GM19023 (cell line): ENCODE data around the gene ETFB.

ENCODE experiments used
- ATAC-seq: cut with Tn5 transposase; IDR thresholded peaks from one replicate; pipeline ENCODE4 v1.9.1; 2021; ENCODE audit warnings: mild to moderate bottlenecking, moderate library complexity; ENCODE audit not compliant: unreplicated experiment

The ETFB gene

DNA sequence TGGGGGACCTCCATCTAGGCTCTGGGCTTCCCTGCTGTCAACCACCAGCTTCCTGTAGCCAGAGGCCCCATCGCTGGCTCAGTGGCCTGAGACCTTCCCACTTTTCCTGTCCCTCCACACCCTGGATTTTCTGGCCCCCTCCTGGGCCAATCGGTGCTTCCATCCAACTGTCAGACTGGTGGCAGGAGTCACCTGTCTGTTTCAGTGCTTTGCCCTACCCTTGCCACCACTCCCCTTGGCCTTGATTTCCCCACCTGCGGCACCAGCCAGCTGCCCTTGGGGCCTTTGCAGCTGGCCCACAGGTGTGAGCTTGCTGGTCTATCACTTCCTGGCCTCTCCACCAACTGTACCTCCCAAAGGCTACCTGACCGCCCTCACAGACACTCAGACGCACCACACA, 36.8 kb downstream of the ETFB start:
- no peak for ATAC-seq

DNA sequence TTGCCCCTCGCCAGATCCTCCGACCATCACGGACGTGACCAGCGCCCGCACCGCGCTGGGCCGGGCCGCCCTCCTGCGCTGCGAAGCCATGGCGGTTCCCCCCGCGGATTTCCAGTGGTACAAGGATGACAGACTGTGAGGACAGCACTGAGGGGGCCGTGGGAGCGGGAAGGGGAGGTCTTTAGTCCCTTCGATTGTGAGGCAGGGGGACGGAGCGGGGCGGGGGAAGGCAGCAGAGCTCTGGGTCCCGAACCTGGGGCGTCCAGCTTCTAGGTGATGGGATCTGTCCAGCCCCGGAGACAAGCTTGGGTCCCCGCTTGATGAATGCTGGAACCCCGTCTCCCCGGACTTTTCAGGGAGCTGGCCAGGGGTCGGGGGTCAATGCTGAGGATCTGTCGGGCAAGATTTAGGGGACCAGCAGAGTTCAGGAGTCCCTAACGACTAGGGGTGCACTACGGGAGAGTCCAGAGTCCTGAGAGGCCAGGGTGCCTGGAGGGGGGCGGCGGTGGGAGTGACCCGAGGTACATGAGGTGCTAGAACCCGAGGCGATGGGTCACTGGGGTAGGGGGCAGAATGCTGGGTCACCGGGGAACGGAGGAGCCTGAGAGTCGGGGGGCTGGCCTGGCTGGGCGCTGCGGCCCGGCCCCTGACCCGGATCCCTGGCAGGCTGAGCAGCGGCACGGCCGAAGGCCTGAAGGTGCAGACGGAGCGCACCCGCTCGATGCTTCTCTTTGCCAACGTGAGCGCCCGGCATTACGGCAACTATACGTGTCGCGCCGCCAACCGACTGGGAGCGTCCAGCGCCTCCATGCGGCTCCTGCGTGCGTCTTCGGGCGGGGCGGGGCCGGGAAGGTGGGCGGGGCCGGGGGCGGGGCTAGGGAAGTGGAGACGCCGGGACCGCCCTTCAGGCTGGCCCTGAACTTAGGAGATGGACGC, 38.9 kb downstream of the ETFB start:
- ATAC-seq = no peak

DNA sequence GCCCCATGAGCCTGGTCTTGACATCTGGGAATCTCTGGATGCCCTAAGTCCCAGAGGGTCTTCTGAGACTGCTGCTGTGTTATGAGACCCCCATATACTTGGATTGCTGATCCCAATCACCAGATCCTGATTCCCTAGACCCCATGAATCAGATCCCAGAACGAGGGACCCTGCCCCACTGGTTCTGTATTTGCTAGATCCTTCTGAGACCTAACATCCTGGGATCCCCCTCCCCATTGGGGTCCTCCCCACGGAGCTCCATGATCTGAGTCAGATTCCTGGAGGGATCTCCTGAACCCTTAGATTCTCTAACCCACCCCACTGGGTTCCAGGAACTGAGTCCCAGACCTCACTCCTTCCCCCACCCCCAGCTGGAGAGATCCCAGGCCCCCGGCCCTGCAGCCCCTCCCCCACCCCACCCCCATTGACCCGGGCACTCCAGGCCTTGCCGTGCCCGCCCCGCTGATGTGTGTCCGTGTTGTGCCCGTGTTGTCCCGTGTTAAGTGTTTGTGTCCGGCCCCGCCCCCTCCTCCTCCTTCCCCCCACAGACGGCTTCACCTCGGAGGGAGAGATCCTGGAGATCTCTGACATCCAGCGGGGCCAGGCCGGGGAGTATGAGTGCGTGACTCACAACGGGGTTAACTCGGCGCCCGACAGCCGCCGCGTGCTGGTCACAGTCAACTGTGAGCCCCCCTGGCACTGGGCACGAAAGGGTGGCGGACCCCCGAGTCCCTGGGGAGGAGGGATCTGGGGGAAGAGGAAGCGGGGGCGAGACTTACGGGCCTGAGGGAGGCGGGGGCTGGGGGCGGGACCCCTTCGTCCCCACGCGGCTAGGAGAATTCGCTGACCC, 39.7 kb downstream of the ETFB start:
- no peak for ATAC-seq

DNA sequence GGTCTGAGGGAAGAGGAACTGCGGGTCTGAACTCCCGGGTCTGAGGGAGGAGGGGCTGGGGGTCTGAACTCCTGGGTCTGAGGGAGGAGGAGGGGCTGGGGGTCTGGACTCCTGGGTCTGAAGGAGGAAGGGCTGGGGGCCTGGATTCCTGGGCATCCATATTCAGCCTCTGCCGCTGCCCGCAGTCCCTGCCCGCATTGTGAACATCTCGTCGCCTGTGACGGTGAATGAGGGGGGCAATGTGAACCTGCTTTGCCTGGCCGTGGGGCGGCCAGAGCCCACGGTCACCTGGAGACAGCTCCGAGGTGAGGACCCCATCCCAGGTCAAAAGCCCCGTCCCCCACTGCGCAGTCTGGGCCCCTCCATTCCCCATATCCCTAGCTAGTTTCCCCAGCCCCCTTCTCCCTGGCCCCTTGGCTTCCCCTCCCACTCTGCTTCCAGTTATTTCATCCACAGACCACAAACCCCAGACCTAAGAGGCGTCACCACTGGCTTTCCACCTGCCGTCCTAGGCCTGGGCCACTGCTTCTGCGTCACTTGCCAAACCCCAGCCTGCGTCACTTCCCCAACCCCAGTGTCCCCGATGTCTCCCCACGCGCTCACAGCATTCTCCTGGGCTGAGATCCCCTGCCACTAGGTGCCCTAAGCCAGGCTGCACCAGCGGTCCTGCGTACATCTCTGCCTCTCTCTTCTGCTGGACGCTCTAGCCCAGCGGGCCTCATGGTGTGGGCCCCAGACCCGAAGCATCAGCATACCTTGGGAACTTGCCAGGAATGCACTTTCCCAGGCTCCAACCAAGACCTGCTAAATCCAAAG, 40.8 kb downstream of the ETFB start:
- ATAC-seq = no peak

DNA sequence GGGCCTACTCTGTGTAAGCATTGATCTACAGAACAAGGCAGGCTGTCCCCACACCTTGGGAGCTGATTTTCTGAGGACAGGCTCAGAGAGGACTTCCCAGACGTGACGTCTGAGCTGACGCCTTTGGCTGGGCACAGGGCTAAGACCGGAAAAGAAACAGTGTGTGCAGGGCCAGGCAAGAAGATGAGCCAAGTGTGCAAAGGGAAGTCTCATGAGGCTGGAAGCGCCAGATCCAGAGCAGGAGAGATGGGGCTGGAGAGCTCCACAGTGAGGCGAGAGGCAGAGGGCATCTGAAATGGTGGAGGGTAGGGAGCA, 42.1 kb downstream of the ETFB start:
- no peak for ATAC-seq

DNA sequence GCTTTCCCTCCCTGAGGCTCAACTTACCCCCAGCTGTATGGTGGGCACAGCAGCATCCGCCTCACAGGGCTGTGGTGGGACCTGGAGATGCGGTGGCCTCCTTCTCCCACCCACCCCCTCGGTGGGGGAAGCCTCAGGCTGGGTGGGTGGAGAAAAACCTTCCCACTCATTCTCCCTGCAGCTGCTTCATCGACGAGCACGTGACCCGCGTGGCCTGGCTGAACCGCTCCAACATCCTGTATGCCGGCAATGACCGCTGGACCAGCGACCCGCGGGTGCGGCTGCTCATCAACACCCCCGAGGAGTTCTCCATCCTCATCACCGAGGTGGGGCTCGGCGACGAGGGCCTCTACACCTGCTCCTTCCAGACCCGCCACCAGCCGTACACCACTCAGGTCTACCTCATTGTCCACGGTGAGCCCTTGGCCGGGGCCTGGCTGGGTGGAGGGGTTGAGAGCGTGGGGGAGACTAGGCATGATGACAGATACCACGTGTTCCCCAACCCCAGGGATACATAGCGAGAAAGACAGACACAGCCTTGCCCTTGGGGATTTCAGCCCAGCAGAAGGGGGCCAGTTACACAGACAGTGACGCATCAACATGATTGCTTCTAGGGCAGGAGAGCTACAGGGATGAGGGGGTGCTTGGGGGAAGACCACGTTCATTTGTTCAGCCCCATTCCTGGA, 42.6 kb downstream of the ETFB start:
- no peak for ATAC-seq

DNA sequence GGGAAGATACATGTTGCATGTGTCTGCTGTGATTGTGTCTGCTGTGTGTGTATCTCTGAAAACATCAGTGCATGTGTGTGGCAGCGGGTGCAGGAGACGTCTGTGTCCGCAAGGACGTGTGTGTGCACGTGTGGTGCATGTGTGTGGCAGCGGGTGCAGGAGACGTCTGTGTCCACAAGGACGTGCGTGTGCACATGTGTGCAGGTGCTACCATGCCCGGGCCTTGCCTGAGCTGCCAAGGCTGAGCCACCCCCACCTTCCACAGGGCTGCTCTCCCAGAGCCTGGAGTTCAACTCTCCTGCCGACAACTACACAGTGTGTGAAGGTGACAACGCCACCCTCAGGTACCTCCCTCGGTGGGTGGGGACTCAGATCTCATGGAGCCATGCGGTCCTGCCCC, 44.4 kb downstream of the ETFB start:
- ATAC-seq = no peak

DNA sequence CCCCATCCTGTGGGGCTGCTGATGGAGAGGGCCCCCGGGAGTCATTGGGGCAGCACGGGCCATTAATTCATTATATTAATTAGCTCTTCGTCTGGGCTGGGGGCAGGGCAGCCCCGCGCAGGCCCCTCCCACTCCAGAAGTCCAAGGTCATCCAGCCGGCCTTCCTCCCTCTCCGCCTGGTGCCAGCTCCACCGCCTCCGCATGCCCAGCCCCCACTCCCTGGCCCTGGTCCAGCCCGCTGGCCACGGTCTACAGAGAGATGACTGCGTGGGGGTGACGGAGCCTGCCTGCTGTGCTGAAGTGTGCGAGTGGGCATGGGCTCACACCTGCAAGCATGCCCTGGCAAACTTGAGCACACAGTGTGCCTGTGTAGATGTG, 45.9 kb downstream of the ETFB start:
- no peak for ATAC-seq

DNA sequence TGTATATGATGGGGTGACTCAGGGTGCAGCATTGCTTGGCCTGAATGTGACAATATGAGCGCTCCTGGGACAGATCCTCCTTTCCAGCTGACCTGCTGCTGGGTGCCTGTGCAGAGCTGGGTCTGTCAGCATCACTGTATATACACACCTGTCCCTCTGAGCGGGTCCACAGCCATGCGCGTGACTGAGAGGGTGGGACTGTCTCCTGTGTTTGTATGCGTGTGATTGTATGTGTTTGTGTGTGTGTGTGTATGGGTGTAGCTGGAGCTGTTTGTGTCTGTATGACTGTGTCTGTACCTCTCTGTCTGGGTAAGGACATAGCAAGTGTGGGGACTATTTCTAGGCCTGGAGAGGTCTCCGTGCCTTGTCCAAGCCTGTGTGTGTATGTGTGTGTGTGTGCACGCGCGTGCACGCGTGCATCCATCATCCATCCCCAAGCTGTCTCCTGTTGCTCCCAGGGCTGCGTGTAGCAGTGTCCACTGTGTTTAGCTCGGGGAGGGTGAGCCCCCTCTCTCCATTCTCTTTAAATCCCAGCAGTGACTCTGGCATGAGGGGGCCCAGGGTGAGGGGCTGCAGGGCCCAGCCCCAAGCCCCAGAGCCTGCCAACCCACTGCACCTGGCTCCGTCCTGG, 46.4 kb downstream of the ETFB start:
- ATAC-seq = no peak

DNA sequence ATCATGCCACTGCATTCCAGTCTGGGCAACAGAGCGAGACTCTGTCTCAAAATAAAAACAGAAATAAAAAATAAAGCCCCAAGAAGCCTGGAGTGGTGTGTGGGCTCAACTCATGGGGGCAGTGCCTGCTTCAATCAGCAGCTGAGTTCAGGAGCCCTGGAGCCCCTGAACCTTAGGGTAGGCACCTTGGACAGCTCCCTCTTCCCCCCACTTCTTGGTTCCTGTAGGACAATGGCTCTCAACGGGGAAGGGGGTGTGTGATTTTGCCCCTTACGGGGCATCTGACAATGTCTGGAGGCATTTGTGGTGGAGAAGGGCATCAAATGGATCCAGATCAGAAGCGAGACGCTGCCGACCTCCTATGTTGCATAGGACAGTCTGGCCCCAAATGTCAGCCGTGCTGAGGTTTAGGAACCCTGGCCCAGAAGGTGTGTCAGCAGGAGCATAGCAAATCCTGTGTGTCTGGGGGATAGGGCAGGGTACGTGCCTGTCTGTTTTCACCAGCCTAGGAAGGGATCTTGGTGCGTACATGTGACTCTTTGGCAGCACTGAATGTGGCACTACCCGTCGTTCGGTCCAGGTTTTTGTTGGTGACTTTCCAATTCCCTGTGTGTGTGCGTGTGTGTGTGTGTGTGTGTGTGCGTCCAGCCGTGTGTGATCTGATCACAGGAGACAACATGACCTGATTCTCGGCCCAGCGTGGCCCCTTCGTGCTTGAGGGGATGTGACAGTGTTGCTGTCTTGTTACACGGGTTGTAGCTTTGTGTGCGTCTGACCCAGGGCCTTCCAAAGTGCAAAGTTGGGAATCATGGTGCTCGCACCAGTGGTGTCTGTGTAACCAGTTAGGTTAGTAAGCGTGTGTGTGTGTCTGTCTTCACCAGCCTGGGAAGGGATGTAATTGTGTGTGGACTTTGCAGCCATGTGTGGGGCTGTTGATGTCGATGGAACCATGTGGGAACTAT, 47.2 kb downstream of the ETFB start:
- no peak for ATAC-seq

DNA sequence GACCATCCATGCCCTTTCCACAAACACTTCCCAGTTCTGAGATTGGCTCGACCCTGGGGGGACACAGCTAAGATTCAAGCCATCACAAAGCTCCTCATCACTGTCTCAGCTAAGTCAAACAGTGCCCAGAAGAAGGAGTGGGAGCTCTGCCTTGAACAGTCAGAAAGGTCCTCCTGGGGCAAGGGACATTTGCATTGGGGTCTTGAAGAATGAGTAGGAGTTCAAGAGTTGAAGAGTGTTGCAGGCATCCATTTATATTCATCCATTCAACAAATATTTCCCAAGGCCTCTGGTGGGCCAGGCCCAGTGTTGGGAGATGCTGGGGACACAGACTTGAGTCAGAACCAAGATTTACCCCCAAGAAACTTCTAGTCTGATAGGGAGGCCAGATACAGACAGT, 48.2 kb downstream of the ETFB start:
- no peak for ATAC-seq

DNA sequence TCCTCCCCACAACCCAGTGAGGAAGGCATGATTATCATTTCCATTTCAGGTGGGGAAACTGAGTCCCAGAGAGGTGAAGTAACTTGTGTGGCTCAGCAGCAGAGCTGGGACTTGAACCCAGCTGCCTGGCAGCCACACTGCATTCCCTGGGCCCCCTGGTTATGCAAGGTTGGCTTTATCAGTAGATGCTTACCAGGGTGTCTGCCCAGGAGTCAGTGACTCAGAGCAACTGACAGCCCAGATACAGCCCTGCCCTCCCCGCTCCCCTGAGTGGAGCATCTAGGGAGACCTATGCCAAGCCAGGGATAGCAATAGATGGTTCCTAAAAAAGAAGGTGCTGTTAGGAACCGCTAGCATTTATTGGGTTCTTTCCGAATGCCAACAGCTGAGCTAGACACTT, 48.8 kb downstream of the ETFB start:
- ATAC-seq = no peak

DNA sequence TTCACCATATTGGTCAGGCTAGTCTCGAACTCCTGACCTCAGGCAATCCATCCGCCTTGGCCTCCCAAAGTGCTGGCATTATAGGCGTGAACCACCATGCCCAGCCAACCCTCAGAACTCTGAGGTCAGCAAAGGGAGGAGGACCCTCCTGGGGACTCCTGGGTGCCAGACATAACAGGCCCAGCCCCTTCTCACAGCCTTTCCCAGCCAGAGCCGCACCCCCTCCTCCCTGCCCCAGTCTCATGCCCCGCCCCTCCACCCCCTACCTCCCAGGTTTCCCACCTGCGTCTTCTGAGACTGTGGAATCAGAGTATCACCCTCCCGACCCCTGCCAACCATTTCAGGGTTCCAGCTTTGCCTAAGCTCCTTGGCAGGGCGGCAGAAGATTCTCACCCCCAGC, 49.5 kb downstream of the ETFB start:
- ATAC-seq = no peak

DNA sequence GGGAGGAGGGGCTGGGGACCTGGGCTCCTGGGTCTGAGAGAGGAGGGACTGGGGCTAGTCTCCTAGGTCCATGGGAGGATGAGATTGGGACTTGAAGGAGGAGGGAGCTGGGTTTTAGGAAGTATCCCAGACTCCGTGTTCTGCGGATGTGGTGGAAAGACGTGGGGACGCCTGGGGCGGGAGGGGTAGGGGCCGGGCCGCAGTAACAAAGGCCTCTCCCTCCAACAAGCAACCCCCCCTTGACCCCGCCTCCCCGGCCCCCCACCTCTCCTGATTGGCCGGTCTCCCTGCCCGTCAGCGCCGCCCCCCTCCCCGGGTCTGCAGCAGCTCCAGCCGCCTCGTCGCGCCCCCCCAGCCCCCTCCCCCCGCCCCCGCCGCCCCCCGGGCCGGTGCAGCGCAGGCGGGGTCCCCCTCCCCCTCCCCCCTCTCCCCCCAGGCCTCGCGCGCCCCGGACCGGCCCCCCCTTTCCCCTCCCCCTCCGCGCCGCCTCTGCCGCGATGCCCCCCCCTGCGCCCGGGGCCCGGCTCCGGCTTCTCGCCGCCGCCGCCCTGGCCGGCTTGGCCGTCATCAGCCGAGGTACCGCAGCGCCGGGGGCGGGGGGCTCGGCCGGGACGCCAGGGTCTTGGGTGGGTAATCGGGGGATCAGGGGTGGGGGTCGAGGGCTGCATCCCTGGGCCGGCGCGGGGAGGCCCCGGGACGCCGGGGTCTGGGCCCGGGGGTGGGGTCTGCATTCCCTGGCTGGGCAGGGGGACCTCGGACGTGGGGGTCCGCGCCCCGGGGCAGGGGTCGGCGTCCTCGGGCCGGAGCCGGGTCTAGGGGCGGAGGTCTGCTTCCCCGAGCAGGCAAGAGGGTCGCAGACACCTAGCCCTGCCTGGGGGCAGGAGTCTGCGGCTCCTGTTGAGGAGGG, 54.6 kb downstream of the ETFB start, which contains the start of gene IGLON5:
IGLON5 (plus strand) TSS at position 294 of the 907 bp plus-strand sequence; CDS start at position 498, 204 bp downstream.
- no peak for ATAC-seq

DNA sequence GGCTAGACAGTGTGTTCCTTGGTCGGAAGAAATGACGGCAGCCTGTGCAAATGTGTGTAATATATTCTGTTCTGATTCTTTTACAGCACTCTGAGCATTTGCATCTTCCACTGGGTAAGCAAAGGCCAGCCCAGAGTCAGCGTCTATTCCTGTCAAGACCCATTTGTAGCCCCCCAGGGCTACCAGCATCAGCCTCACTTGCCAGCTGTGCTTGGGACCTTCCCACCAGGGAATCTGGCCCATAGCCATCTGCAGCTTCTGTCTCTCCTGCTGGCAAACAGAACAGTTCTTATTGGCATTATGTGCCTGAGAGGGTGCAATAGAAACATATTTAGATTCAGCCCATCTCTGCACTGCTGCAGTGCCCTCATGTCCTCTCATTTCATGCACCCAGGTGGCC, 60.7 kb downstream of the ETFB start:
- no peak for ATAC-seq

DNA sequence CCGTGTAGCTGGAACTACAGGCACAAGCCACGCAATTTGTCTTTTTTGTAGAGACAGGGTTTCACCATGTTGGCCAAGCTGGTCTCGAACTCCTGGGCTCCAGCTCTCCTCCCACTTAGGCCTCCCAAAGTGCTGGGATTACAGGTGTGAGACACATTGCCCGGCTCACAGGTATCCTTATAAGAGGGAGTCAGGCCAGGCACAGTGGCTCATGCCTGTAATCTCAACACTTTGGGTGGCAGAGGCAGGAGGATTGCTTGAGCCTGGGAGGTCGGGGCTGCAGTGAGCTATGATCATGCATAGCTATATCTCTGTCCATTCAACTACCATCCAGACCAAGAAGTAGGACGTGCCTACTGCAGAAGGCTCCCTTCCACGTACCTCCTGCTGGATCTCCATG, 64.9 kb downstream of the ETFB start:
- ATAC-seq = no peak

DNA sequence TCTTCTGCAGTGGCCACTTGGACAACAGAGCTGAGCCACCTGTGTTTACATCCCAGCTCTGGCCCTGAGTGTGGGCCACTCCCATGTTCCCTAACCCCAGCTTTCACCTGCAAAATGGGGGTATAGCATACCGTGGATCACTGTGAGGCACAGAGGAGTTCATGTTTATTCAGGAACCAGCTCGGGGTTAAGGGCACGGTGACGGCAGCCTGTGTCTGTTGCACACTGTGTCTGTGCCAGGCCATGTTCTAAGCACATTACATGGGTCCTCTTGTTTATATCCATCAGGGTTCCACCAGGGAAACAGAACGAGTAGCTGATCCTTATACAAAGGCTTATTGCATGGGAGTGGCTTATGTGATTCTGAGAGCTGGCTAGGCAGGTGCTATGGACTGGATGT, 68.8 kb downstream of the ETFB start:
- no peak for ATAC-seq
